HepG2 (cell line): ENCODE results near the gene ABHD12. TPM values are rescaled to one million over a fixed set of nuclear protein-coding genes. Genes with fewer than 3 reads are reported as not detected.

Experiments used
- ATAC-seq: fragments of 200-7000 bp; cut with Tn5 transposase; 3 replicates; pipeline ENCODE4 v1.9.1; 2020; ENCODE audit warnings: mild to moderate bottlenecking, moderate library complexity
- BruUV-seq: library from RNA; stranded (reverse); fragments of 400-500 nt; replicated peaks from 2 replicates; lab custom pipeline; 2021; lab: Mats Ljungman, UMichigan
- CTCF ChIA-PET: fragments of 300-600 bp; formaldehyde crosslinking; extraction: SDS; loops from one replicate; lab custom pipeline; 2021; ENCODE audit warnings: low total read pairs, inconsistent platforms, low intra/inter-chr PET ratio; lab: Yijun Ruan, JAX
- POLR2A ChIA-PET: fragments of 350-600 bp; sonication (Branson Sonifier 250); formaldehyde crosslinking; loops from one replicate; lab custom pipeline; 2020; ENCODE audit warnings: antibody characterized with exemption, inconsistent platforms; lab: Yijun Ruan, JAX
- DNase-seq: peaks from one replicate; pipeline ENCODE4 v3.0.0-alpha.2; 2015; ENCODE audit warnings: low spot score
- FAIRE-seq: peaks from 3 replicates; lab custom pipeline; 2011; peaks lifted over from hg19 to GRCh38; lab: Jason Lieb, UNC
- H2AFZ ChIP-seq: one replicate; pipeline ENCODE4 v1.6.1; 2011; ENCODE audit warnings: low read length, inconsistent platforms
- H3K27ac ChIP-seq: fragments of 300-600 bp; 3 replicates; pipeline ENCODE4 v1.8.0; 2011; ENCODE audit warnings: mixed run types, mild to moderate bottlenecking, mixed read lengths, low read length, inconsistent platforms; ENCODE audit not compliant: insufficient read depth; ENCODE audit errors: extremely low read length
- H3K27me3 ChIP-seq, 2 experiments: fragments of 200-600 bp in 1 of 2; 2 replicates in 1 of 2; 3 replicates in 1 of 2; pipeline versions ENCODE4 v1.6.0 to v1.8.0; 2011; ENCODE audit warnings: low read length in 2 of 2, mild to moderate bottlenecking in 2 of 2, moderate library complexity in 2 of 2, inconsistent platforms in 1 of 2; ENCODE audit not compliant: insufficient read depth in 2 of 2, control insufficient read depth in 1 of 2
- H3K36me3 ChIP-seq, 2 experiments: fragments of 200-600 bp in 1 of 2; replicated peaks in 1 of 2; 2 replicates in 1 of 2; 3 replicates in 1 of 2; pipeline versions ENCODE4 v1.5.1 to v1.8.0; 2011; ENCODE audit warnings: low read length in 2 of 2, inconsistent platforms in 1 of 2; ENCODE audit not compliant: insufficient read depth in 2 of 2, control insufficient read depth in 1 of 2
- H3K4me1 ChIP-seq: 2 replicates; pipeline ENCODE4 v1.5.1; 2012; ENCODE audit warnings: low read length, inconsistent platforms; ENCODE audit not compliant: insufficient read depth
- H3K4me2 ChIP-seq: 2 replicates; pipeline ENCODE4 v1.6.0; 2011; ENCODE audit warnings: low read depth, low read length, inconsistent platforms
- H3K4me3 ChIP-seq, 3 experiments: fragments of 200-600 bp in 1 of 3; sonication (generic), shearing (Covaris generic) in 1 of 3; replicated peaks in 1 of 3; 2 replicates each; pipeline ENCODE4 v1.5.1; 2011 to 2016; ENCODE audit warnings: low read length in 3 of 3, inconsistent platforms in 2 of 3, low read depth in 2 of 3, mild to moderate bottlenecking in 2 of 3, control low read depth in 1 of 3, mixed read lengths in 1 of 3; ENCODE audit not compliant: insufficient read depth in 1 of 3
- H3K79me2 ChIP-seq: one replicate; pipeline ENCODE4 v1.6.1; 2011; ENCODE audit warnings: low read length, inconsistent platforms; ENCODE audit not compliant: insufficient read depth
- H3K9ac ChIP-seq: 2 replicates; pipeline ENCODE4 v1.6.0; 2011; ENCODE audit warnings: mild to moderate bottlenecking, low read depth, low read length, inconsistent platforms; ENCODE audit not compliant: insufficient read depth
- H3K9me3 ChIP-seq: 2 replicates; pipeline ENCODE4 v1.5.1; 2012; ENCODE audit warnings: mild to moderate bottlenecking, low read length
- H4K20me1 ChIP-seq: 2 replicates; pipeline ENCODE4 v1.6.0; 2011; ENCODE audit warnings: inconsistent platforms, mild to moderate bottlenecking, low read length, moderate library complexity; ENCODE audit not compliant: insufficient read depth
- ATF1 ChIP-seq: IDR thresholded peaks from 2 replicates; pipeline ENCODE4 v1.6.1; 2016; ENCODE audit warnings: mild to moderate bottlenecking, control low read depth
- LBX2 ChIP-seq: sonication (generic); formaldehyde crosslinking; IDR thresholded peaks from 2 replicates; pipeline ENCODE4 v1.5.0; 2020; ENCODE audit warnings: missing genetic modification reagents, mild to moderate bottlenecking, borderline replicate concordance
- MEF2D ChIP-seq: sonication (generic); formaldehyde crosslinking; IDR thresholded peaks from 2 replicates; pipeline ENCODE4 v1.5.1; 2020; ENCODE audit warnings: mild to moderate bottlenecking, missing genetic modification reagents
- NCOA2 ChIP-seq: sonication (generic); formaldehyde crosslinking; IDR thresholded peaks from 2 replicates; pipeline ENCODE4 v1.8.0; 2022; ENCODE audit warnings: inconsistent platforms
- NR2F1 ChIP-seq, 2 experiments: fragments of 450-650 bp in 1 of 2; formaldehyde crosslinking in 1 of 2; IDR thresholded peaks; 2 replicates each; pipeline versions ENCODE4 v1.5.0 to v1.6.1; 2016 to 2020; ENCODE audit warnings: mild to moderate bottlenecking in 1 of 2, missing compliant biosample characterization in 1 of 2, missing genetic modification reagents in 1 of 2, moderate library complexity in 1 of 2
- RAD21 ChIP-seq: fragments of 450-650 bp; formaldehyde crosslinking; IDR thresholded peaks from 2 replicates; pipeline ENCODE4 v1.5.0; 2020; ENCODE audit warnings: mild to moderate bottlenecking
- SOX13 ChIP-seq, 3 experiments: fragments of 450-650 bp in 1 of 3; sonication (generic) in 1 of 3; formaldehyde crosslinking in 1 of 3; IDR thresholded peaks in 2 of 3; conservative IDR thresholded peaks in 1 of 3; 2 replicates each; pipeline versions ENCODE4 v1.5.0 to v1.6.1; 2016 to 2020; ENCODE audit warnings: antibody characterized with exemption in 1 of 3, mild to moderate bottlenecking in 1 of 3, missing compliant biosample characterization in 1 of 3, missing genetic modification reagents in 1 of 3, moderate library complexity in 1 of 3
- TBX3 ChIP-seq: fragments of 450-650 bp; IDR thresholded peaks from 2 replicates; pipeline ENCODE4 v1.6.1; 2017; ENCODE audit warnings: antibody characterized with exemption, mild to moderate bottlenecking, inconsistent platforms, borderline replicate concordance
- THRA ChIP-seq: sonication (generic); formaldehyde crosslinking; IDR thresholded peaks from 2 replicates; pipeline ENCODE4 v1.4.0; 2020; ENCODE audit warnings: missing genetic modification reagents, borderline replicate concordance
- ZBTB7B ChIP-seq: sonication (generic); formaldehyde crosslinking; IDR thresholded peaks from 2 replicates; pipeline ENCODE4 v1.4.0; 2020; ENCODE audit warnings: missing genetic modification reagents
- ZNF33A ChIP-seq: sonication (generic); formaldehyde crosslinking; IDR thresholded peaks from 2 replicates; pipeline ENCODE4 v1.5.1; 2020; ENCODE audit warnings: missing genetic modification reagents, mild to moderate bottlenecking, moderate library complexity, borderline replicate concordance
- ZNF362 ChIP-seq: sonication (generic); formaldehyde crosslinking; IDR thresholded peaks from 2 replicates; pipeline ENCODE4 v1.4.0; 2020; ENCODE audit warnings: missing genetic modification reagents, mild to moderate bottlenecking, borderline replicate concordance
- ZNF44 ChIP-seq: sonication (generic); formaldehyde crosslinking; IDR thresholded peaks from 2 replicates; pipeline ENCODE4 v1.5.1; 2020; ENCODE audit warnings: mild to moderate bottlenecking, missing genetic modification reagents
- ZNF460 ChIP-seq: sonication (generic); formaldehyde crosslinking; IDR thresholded peaks from 2 replicates; pipeline ENCODE4 v1.5.1; 2020; ENCODE audit warnings: missing genetic modification reagents, mild to moderate bottlenecking, borderline replicate concordance
- WGBS: methylation state at CpG from one replicate; pipeline ENCODE4 v1.1.6; 2017; ENCODE audit warnings: low lambda C conversion rate; 5-methylcytosine and 5-hydroxymethylcytosine counted together
- in situ Hi-C: cut with HindIII; loops from 2 replicates; pipeline ENCODE4 v1.10.0; 2017; ENCODE audit warnings: low pct_unique_long_range_greater_than_20kb; ENCODE audit not compliant: extremely low pct_ligation_motif_present
- intact Hi-C: fragments of 100-400 bp; cut with micrococcal nuclease; formaldehyde crosslinking; loops from one replicate; pipeline ENCODE4 v1.10.0; 2022; ENCODE audit not compliant: unreplicated experiment
- polyA plus RNA-seq, 8 experiments: library from polyadenylated mRNA; depleted of rRNA in 3 of 8; stranded (reverse) in 7 of 8; unstranded in 1 of 8; fragments of >200 nt; fragmentation: Illumina TruSeq in 4 of 8; extraction: Trizol in 4 of 8; gene quantifications; 2 replicates each; pipeline versions ENCODE4 v1.2.1 to v1.2.3, GENCODE V29; 2011 to 2016; ENCODE audit warnings: low read depth in 4 of 8, missing spikeins in 1 of 8, mixed read lengths in 1 of 8; ENCODE audit not compliant: insufficient read depth in 1 of 8
- total RNA-seq, 5 experiments: library from RNA; depleted of rRNA; stranded (reverse); fragments of >200 nt; fragmentation: Illumina TruSeq; extraction: Trizol; gene quantifications; 2 replicates each; pipeline ENCODE4 v1.2.3, GENCODE V29; 2016; ENCODE audit warnings: low read depth in 1 of 5

The ABHD12 gene
- total and polyA plus RNA-seq, 2 of the 13 experiments (the other 11 are each of a cell fraction or from before 2014, with no cell fraction given), result 23.5 to 72.1 TPM

- Histone ChIP-seq H3K9me3 (no peaks in the 10 kb centered on the region), H3K9ac (no peak overlapping the region), H3K4me1 (0 out of 2 replicates have a peak, but pooled peaks cover 5% of the 10 kb centered on the region), H2AFZ (no peak overlapping the region), H3K4me2 (no peak overlapping the region), H3K4me3 (no peak overlapping the region), H3K79me2 (no peaks in the 10 kb centered on the region), H3K36me3 (peaks cover 14 to 19% of the 10 kb centered on the region in 2 experiments), H3K27me3 (no peaks in the 10 kb centered on the region), H3K27ac (no peak overlapping the region), H4K20me1 (no peaks in the 10 kb centered on the region)
- in situ Hi-C loops (loop anchor here (5.0 to 10.0 kb wide), 2 partner anchors 103 to 300 kb away; partner anchors contain the start of gene APMAP), intact Hi-C loops (loop anchor here (5.0 to 10.0 kb wide), 2 partner anchors 100 to 302 kb away; partner anchors contain the start of genes ABHD12 and APMAP)
- BruUV-seq, result no TSS peak
- WGBS, result 62% methylated on average over 22 of the region's 22 CpGs
- DNase-seq (peak; percentile 82), FAIRE-seq (peak; percentile 99), ATAC-seq (peak; percentile 90)
- POLR2A ChIA-PET, result interaction anchor here (1.5 to 1.7 kb wide), 3 partner anchors 104 to 113 kb away, joined by 4 to 8 read pairs (median 6); partner anchors contain the start of gene GINS1
- CTCF ChIA-PET, result interaction anchor here (0.8 to 6.9 kb wide), 6 partner anchors 15 to 300 kb away, joined by 3 to 157 read pairs (median 8); no protein-coding TSS in a partner anchor
- peak; percentile 98 for TF ChIP-seq RAD21
- TF ChIP-seq LBX2, result 0 out of 2 replicates have a peak, but pooled peaks have one; percentile 35
- no peak for TF ChIP-seq ATF1 (CRISPR knock-in tag)
- peak; percentile 73 for TF ChIP-seq MEF2D
- TF ChIP-seq NCOA2 (CRISPR knock-in tag), result peak; percentile 62
- peak; percentile 68; the same call in 1 of the 2 replicates for TF ChIP-seq THRA (CRISPR knock-in tag)
- peak; percentile 97 for TF ChIP-seq ZBTB7B (CRISPR knock-in tag)
- TF ChIP-seq ZNF460, result no peak
- peak; percentile 30; the same call in 1 of the 2 replicates for TF ChIP-seq TBX3
- TF ChIP-seq ZNF44, result no peak
- TF ChIP-seq ZNF33A, result no peak
- no peak for TF ChIP-seq SOX13 (IDR thresholded peaks at IDR 0.05)
- TF ChIP-seq SOX13 (CRISPR knock-in tag; conservative IDR thresholded peaks at IDR 0.05 in 1 of 2, IDR thresholded peaks at IDR 0.05 in 1 of 2), result peak in 1 of 2 experiments; percentile 65; a peak in 1 of 4 replicates
- peak; percentile 32; the same call in 1 of the 2 replicates for TF ChIP-seq ZNF362 (CRISPR knock-in tag)
- no peak for TF ChIP-seq NR2F1 (CRISPR knock-in tag; IDR thresholded peaks at IDR 0.05)
These were observed 95.9 kb downstream of the ABHD12 start for GRCh38 chr20:25294459-25295385.
